ENCODE results near the gene UBE2M.
"Not testable (repeated sequence)": the region's sequence is repeated elsewhere in the genome, so short reads cannot be mapped to it uniquely, and the experiment has no call there.

UBE2M gene

GRCh38 chr19:58513213-58513693 is 45.2 kb downstream of the UBE2M start:
- DNase-seq (ENCODE audit: low spot score), result no peak

GRCh38 chr19:58511353-58512208 is 46.8 kb downstream of the UBE2M start, which contains the start of gene SLC27A5:
TSS of gene SLC27A5 (minus strand) at chr19:58511992. CDS start at chr19:58511955, 37 bp downstream.
- DNase-seq (ENCODE audit: low spot score), result no peak

GRCh38 chr19:58510084-58510862 is 48.1 kb downstream of the UBE2M start:
- DNase-seq (ENCODE audit: low spot score), result no peak

DNA sequence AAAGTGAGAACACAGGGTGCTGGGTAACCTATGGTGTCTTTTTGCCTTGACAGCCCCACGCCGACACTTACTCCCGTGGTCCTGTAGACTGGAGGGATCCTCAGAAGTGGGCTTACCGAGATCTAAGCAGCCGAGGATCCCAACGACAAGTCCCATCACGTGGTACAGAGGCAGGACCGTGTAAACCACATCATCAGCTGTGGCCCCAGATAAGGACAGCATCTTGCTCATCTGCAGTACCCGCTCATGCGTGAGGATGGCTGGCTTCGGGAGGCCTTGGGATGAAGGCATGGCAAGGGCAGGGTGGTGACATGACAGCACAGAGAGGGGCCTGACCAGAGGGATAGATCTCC is 48.7 kb downstream of the UBE2M start:
- DNase-seq (ENCODE audit: low spot score), result no peak

DNA sequence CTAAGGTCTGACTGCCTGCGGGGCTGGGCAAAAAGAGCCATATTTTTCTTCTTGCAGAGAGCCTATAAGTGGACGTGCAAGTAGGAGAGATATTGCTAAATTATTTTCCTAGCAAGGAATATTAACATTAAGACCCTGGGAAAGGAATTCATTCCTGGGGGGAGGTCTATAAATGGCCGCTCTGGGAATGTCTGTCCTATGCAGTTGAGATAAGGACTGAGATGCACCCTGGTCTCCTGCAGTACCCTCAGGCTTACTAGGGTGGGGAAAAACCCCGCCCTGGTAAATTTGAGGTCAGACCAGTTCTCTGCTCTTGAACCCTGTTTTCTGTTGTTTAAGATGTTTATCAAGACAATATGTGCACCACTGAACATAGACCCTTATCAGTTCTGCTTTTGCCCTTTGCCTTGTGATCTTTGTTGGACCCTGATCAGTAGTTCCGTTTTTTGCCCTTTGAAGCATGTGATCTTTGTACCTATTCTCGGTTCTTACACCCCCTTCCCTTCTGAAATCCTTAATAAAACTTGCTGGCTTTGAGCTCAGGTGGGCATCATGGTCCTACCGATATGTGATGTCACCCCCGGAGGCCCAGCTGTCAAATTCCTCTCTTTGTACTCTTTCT is 50.7 kb downstream of the UBE2M start:
- DNase-seq (ENCODE audit: low spot score), result not testable (repeated sequence)
